ENCODE data around the gene CDK14.

The CDK14 gene

GRCh38 chr7:90607196-90607595, 11.1 kb downstream of the CDK14 start:
- TF ChIP-seq CTCF (IDR thresholded peaks at IDR 0.05; ENCODE audit: low read depth, low read length), result no peak
- no peak for DNase-seq
- no peaks in the 10 kb centered on the region for H3K36me3 ChIP-seq
- no peaks in the 10 kb centered on the region for H3K27me3 ChIP-seq
- H3K4me1 ChIP-seq, result no peaks in the 10 kb centered on the region
- no peak overlapping the region for H3K4me3 ChIP-seq (ENCODE audit: low read depth, low read length)
- H3K9me3 ChIP-seq, result no peaks in the 10 kb centered on the region

GRCh38 chr7:90610105-90610504, 14.0 kb downstream of the CDK14 start:
- no peak for DNase-seq
- H3K4me1 ChIP-seq, result no peaks in the 10 kb centered on the region
- H3K4me3 ChIP-seq (ENCODE audit: low read depth, low read length), result no peak overlapping the region
- no peaks in the 10 kb centered on the region for H3K9me3 ChIP-seq
- H3K27me3 ChIP-seq, result no peaks in the 10 kb centered on the region
- H3K36me3 ChIP-seq, result no peaks in the 10 kb centered on the region
- TF ChIP-seq CTCF (IDR thresholded peaks at IDR 0.05; ENCODE audit: low read depth, low read length), result no peak

GRCh38 chr7:90611115-90611514, 15.0 kb downstream of the CDK14 start:
- Histone ChIP-seq H3K27me3 (no peaks in the 10 kb centered on the region), H3K4me1 (no peaks in the 10 kb centered on the region), H3K4me3 (ENCODE audit: low read depth, low read length) (no peak overlapping the region), H3K9me3 (no peaks in the 10 kb centered on the region), H3K36me3 (no peaks in the 10 kb centered on the region)
- no peak for TF ChIP-seq CTCF (IDR thresholded peaks at IDR 0.05; ENCODE audit: low read depth, low read length)
- no peak for DNase-seq

GRCh38 chr7:90613088-90613498, 17.0 kb downstream of the CDK14 start:
- Histone ChIP-seq H3K4me3 (ENCODE audit: low read depth, low read length) (no peak overlapping the region), H3K36me3 (no peaks in the 10 kb centered on the region), H3K9me3 (no peaks in the 10 kb centered on the region), H3K27me3 (no peaks in the 10 kb centered on the region), H3K4me1 (no peaks in the 10 kb centered on the region)
- no peak for DNase-seq
- no peak for TF ChIP-seq CTCF (IDR thresholded peaks at IDR 0.05; ENCODE audit: low read depth, low read length)

- Histone ChIP-seq H3K4me1 (no peaks in the 10 kb centered on the region), H3K9me3 (no peaks in the 10 kb centered on the region), H3K4me3 (ENCODE audit: low read depth, low read length) (no peak overlapping the region), H3K36me3 (no peaks in the 10 kb centered on the region), H3K27me3 (no peaks in the 10 kb centered on the region)
- DNase-seq, result no peak
- no peak for TF ChIP-seq CTCF (IDR thresholded peaks at IDR 0.05; ENCODE audit: low read depth, low read length)
Observed at GRCh38 chr7:90617442-90617841, 21.3 kb downstream of the CDK14 start.

DNA sequence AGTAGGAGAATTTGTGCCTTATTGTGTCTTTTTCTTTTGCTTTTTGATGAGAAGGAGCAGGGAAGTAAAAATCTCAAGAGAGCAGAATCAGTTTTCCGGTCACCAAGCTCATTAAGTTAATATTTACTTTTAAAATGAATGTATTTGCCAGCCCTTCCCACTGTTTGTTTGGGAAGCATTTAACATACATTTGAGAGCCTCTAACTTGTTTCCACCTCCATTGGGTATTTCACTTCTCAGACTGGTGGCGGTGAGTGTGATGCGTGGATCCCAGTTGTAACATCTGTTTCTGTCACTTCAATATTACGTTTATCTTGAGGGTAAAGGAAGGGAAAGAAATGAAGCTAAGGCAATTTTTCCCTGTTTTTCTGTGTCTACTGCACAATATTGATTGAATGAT, 22.8 kb downstream of the CDK14 start:
- H3K27me3 ChIP-seq, result no peaks in the 10 kb centered on the region
- no peak overlapping the region for H3K4me3 ChIP-seq (ENCODE audit: low read depth, low read length)
- TF ChIP-seq CTCF (IDR thresholded peaks at IDR 0.05; ENCODE audit: low read depth, low read length), result no peak
- DNase-seq, result no peak
- H3K36me3 ChIP-seq, result no peaks in the 10 kb centered on the region
- no peaks in the 10 kb centered on the region for H3K9me3 ChIP-seq
- no peaks in the 10 kb centered on the region for H3K4me1 ChIP-seq

All from BE2C (cell line).